GM19238 (cell line): ENCODE results near the gene CISD2.
"Not testable (repeated sequence)": the region's sequence is repeated elsewhere in the genome, so short reads cannot be mapped to it uniquely, and the experiment has no call there.

Source experiments
- DNase-seq: peaks from one replicate; pipeline ENCODE4 v3.0.0; 2011; ENCODE audit warnings: low spot score; ENCODE audit not compliant: insufficient read length

The CISD2 gene

GRCh38 chr4:102868781-102869568 lies at the start of gene CISD2:
TSS of gene CISD2 (plus strand) at chr4:102868992. CDS start at chr4:102869085, 93 bp downstream.
- DNase-seq = peak; percentile 74

GRCh38 chr4:102819100-102819499 lies 49.7 kb upstream of the CISD2 start:
- not testable (repeated sequence) for DNase-seq

GRCh38 chr4:102819588-102820365 lies 49.0 kb upstream of the CISD2 start:
- DNase-seq = no peak

- no peak for DNase-seq
Observed at GRCh38 chr4:102823464-102823863, 45.3 kb upstream of the CISD2 start.

GRCh38 chr4:102823897-102824296 lies 44.9 kb upstream of the CISD2 start:
- DNase-seq = no peak

GRCh38 chr4:102824398-102824797 lies 44.4 kb upstream of the CISD2 start:
- no peak for DNase-seq

GRCh38 chr4:102825261-102826091 lies 43.3 kb upstream of the CISD2 start:
- DNase-seq = no peak

GRCh38 chr4:102826105-102826889 lies 42.5 kb upstream of the CISD2 start:
- DNase-seq = no peak

- DNase-seq = peak; percentile 31
Observed at GRCh38 chr4:102826890-102827673, 41.7 kb upstream of the CISD2 start, which contains the start of gene UBE2D3. TSS of gene UBE2D3 (minus strand) at chr4:102827551. CDS start at chr4:102826508, 1,043 bp downstream.

GRCh38 chr4:102827674-102828496 lies 40.9 kb upstream of the CISD2 start:
- peak; percentile 52 for DNase-seq

GRCh38 chr4:102828497-102828808 lies 40.3 kb upstream of the CISD2 start:
- no peak for DNase-seq

GRCh38 chr4:102829803-102830202 lies 39.0 kb upstream of the CISD2 start:
- no peak for DNase-seq

GRCh38 chr4:102832105-102832504 lies 36.7 kb upstream of the CISD2 start:
- no peak for DNase-seq

GRCh38 chr4:102832667-102833066 lies 36.1 kb upstream of the CISD2 start:
- DNase-seq = no peak

GRCh38 chr4:102836596-102836995 lies 32.2 kb upstream of the CISD2 start:
- no peak for DNase-seq

- no peak for DNase-seq
Observed at GRCh38 chr4:102842367-102842766, 26.4 kb upstream of the CISD2 start.

- no peak for DNase-seq
Observed at GRCh38 chr4:102843273-102843672, 25.5 kb upstream of the CISD2 start.

- DNase-seq = no peak
Observed at GRCh38 chr4:102843938-102844337, 24.9 kb upstream of the CISD2 start.

GRCh38 chr4:102847687-102848086 lies 21.1 kb upstream of the CISD2 start:
- DNase-seq = no peak
